OCI-LY7 (cell line): ENCODE results near the gene ARFGEF2. TPM values are rescaled to one million over a fixed set of nuclear protein-coding genes. Genes with fewer than 3 reads are reported as not detected.
"Not testable (repeated sequence)": the region's sequence is repeated elsewhere in the genome, so short reads cannot be mapped to it uniquely, and the experiment has no call there.

ENCODE experiments used
- BruUV-seq: library from RNA; stranded (reverse); fragments of 400-500 nt; replicated peaks from 2 replicates; lab custom pipeline; 2021; lab: Mats Ljungman, UMichigan
- CTCF ChIA-PET: fragments of 300-600 bp; sonication (Branson Sonifier 250); formaldehyde crosslinking; loops from one replicate; lab custom pipeline; 2022; ENCODE audit warnings: antibody characterized with exemption; ENCODE audit not compliant: unreplicated experiment; lab: Charles Lee
- POLR2A ChIA-PET: fragments of 300-600 bp; sonication (Branson Sonifier 250); formaldehyde crosslinking; loops from one replicate; lab custom pipeline; 2022; ENCODE audit warnings: antibody characterized with exemption; lab: Charles Lee
- DNase-seq: peaks from one replicate; pipeline ENCODE4 v3.0.0-alpha.2; 2015; ENCODE audit warnings: low spot score
- H2AFZ ChIP-seq: fragments of 200-600 bp; sonication (generic), shearing (Covaris generic); 2 replicates; pipeline ENCODE4 v1.6.1; 2014; ENCODE audit warnings: mild to moderate bottlenecking, antibody characterized with exemption, low read length, moderate library complexity
- H3K27ac ChIP-seq: fragments of 200-600 bp; sonication (generic); 2 replicates; pipeline ENCODE4 v1.5.1; 2014; ENCODE audit warnings: mixed run types, low read depth, mild to moderate bottlenecking, moderate library complexity, low read length, inconsistent platforms; ENCODE audit not compliant: poor library complexity, severe bottlenecking
- H3K36me3 ChIP-seq: fragments of 200-600 bp; sonication (generic); 2 replicates; pipeline ENCODE4 v1.6.1; 2014; ENCODE audit warnings: mild to moderate bottlenecking, antibody characterized with exemption, low read length, moderate library complexity, mixed read lengths; ENCODE audit not compliant: insufficient read depth
- H3K4me1 ChIP-seq: fragments of 200-600 bp; sonication (generic); 2 replicates; pipeline ENCODE4 v1.5.1; 2014; ENCODE audit warnings: mild to moderate bottlenecking, low read length; ENCODE audit not compliant: insufficient read depth, poor library complexity, severe bottlenecking
- H3K4me2 ChIP-seq: fragments of 200-600 bp; sonication (generic); 2 replicates; pipeline ENCODE4 v1.6.1; 2014; ENCODE audit warnings: mild to moderate bottlenecking, low read length
- H3K4me3 ChIP-seq: fragments of 200-600 bp; sonication (generic); 2 replicates; pipeline ENCODE4 v1.5.1; 2014; ENCODE audit warnings: mild to moderate bottlenecking, low read depth, low read length; ENCODE audit not compliant: poor library complexity, severe bottlenecking
- H3K79me2 ChIP-seq: fragments of 200-600 bp; sonication (generic); 2 replicates; pipeline ENCODE4 v1.6.1; 2016; ENCODE audit warnings: low read depth, mild to moderate bottlenecking, low read length, moderate library complexity, mixed read lengths; ENCODE audit not compliant: insufficient read depth
- H3K9me2 ChIP-seq: fragments of 200-600 bp; sonication (generic); 2 replicates; pipeline ENCODE4 v1.6.1; 2016; ENCODE audit warnings: mild to moderate bottlenecking, low read length, mixed read lengths; ENCODE audit not compliant: insufficient read depth
- H3K9me3 ChIP-seq: fragments of 200-600 bp; sonication (generic); 2 replicates; pipeline ENCODE4 v1.6.1; 2014; ENCODE audit warnings: mild to moderate bottlenecking, mixed run types, low read length, mixed read lengths
- H4K20me1 ChIP-seq: fragments of 200-600 bp; sonication (generic); 2 replicates; pipeline ENCODE4 v1.6.1; 2014; ENCODE audit warnings: mild to moderate bottlenecking, antibody characterized with exemption, low read length, moderate library complexity, mixed read lengths; ENCODE audit not compliant: insufficient read depth
- CTCF ChIP-seq: fragments of 200-600 bp; sonication (generic); conservative IDR thresholded peaks from 2 replicates; pipeline ENCODE4 v1.5.1; 2014; ENCODE audit warnings: mild to moderate bottlenecking, antibody characterized with exemption, low read length, moderate library complexity, mixed read lengths
- EZH2phosphoT487 ChIP-seq: fragments of 200-600 bp; sonication (generic); IDR thresholded peaks from 2 replicates; pipeline ENCODE4 v1.6.1; 2018; ENCODE audit warnings: low read depth, borderline replicate concordance, mild to moderate bottlenecking, mixed run types, antibody characterized with exemption, low read length, moderate library complexity, mixed read lengths
- intact Hi-C: fragments of 100-400 bp; cut with micrococcal nuclease; formaldehyde crosslinking; loops from one replicate; pipeline ENCODE4 v1.10.0; 2022; ENCODE audit not compliant: unreplicated experiment
- total RNA-seq, 2 experiments: library from RNA; depleted of rRNA in 1 of 2; stranded (reverse); fragments of >200 nt in 1 of 2; shearing (Covaris generic) in 1 of 2; gene quantifications; 2 replicates each; pipeline ENCODE4 v1.2.3, GENCODE V29; 2014 to 2022

Gene ARFGEF2
- total RNA-seq, 2 experiments from 2014 or later: 23.4 to 42.1 TPM

DNA sequence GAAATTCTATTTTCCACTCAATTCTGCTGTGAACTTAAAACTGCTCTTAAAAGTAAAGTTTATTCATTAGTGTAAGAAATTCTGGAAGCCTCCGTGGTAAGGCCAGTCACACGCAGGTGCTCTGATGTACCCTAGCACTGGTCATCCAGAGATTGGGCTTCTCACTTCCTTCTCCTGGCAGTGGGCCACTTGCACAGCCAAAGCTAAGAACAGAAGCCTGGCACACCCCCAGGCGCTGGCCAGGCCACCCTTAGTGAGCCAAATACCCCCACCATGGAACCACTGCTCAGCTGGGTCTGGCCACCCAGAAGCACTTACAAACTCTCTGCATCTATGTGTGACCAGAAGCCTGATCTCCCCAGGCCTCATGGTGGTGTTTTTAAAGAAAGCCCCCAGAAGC is 35.3 kb upstream of the ARFGEF2 start:
- Histone ChIP-seq H3K9me2 (no peaks in the 10 kb centered on the region), H3K9me3 (no peaks in the 10 kb centered on the region), H3K4me2 (no peak overlapping the region), H3K4me3 (no peak overlapping the region), H4K20me1 (no peaks in the 10 kb centered on the region), H3K27ac (no peak overlapping the region), H2AFZ (no peak overlapping the region), H3K36me3 (no peaks in the 10 kb centered on the region), H3K4me1 (no peaks in the 10 kb centered on the region), H3K79me2 (no peaks in the 10 kb centered on the region)
- ChIA-PET POLR2A (interaction anchor here (1.5 kb wide), 1 partner anchor 9 kb away, joined by 4 read pairs; no protein-coding TSS in a partner anchor), CTCF (no interaction called here)
- DNase-seq: no peak
- BruUV-seq: no TSS peak
- TF ChIP-seq EZH2phosphoT487: no peak
- TF ChIP-seq CTCF: no peak
- intact Hi-C loops: no loop called here

- no peaks in the 10 kb centered on the region for H3K9me3 ChIP-seq
- intact Hi-C loops: no loop called here
- no TSS peak for BruUV-seq
- no peak overlapping the region for H2AFZ ChIP-seq
- DNase-seq: no peak
- no peaks in the 10 kb centered on the region for H3K79me2 ChIP-seq
- POLR2A ChIA-PET: interaction anchor here (1.5 kb wide), 1 partner anchor 10 kb away, joined by 4 read pairs; no protein-coding TSS in a partner anchor
- H3K27ac ChIP-seq: no peak overlapping the region
- no peak overlapping the region for H3K4me3 ChIP-seq
- H3K36me3 ChIP-seq: no peaks in the 10 kb centered on the region
- no peaks in the 10 kb centered on the region for H4K20me1 ChIP-seq
- H3K4me1 ChIP-seq: no peaks in the 10 kb centered on the region
- TF ChIP-seq EZH2phosphoT487: no peak
- TF ChIP-seq CTCF: no peak
- H3K4me2 ChIP-seq: no peak overlapping the region
- CTCF ChIA-PET: no interaction called here
- H3K9me2 ChIP-seq: no peaks in the 10 kb centered on the region
These were observed 34.7 kb upstream of the ARFGEF2 start for GRCh38 chr20:48886811-48887210.

DNA sequence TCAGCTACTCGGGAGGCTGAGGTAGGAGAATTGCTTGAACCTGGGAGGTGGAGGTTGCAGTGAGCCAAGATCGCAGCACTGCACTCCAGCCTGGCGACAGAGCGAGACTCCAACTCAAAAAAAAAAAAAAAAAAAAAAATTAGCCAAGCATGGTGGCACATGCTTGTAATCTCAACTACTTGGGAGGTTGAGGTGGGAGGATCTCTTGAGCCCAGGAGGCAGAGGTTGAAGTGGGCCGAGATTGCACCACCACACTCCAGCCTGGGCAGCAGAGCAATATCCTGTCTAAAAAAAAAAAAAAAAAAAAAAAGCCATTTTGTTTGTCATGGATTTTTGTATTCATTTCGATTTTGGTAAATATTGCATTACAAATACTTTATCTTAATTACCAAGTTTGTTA is 33.0 kb upstream of the ARFGEF2 start:
- H3K27ac ChIP-seq, H3K4me1 ChIP-seq, CTCF ChIA-PET, BruUV-seq, H3K4me3 ChIP-seq, H3K9me3 ChIP-seq, H3K36me3 ChIP-seq, H3K79me2 ChIP-seq, H3K4me2 ChIP-seq, DNase-seq, H3K9me2 ChIP-seq, H2AFZ ChIP-seq, H4K20me1 ChIP-seq, intact Hi-C loops: not testable (repeated sequence)
- POLR2A ChIA-PET: interaction anchor here (0.7 kb wide), 2 partner anchors 10 to 166 kb away, joined by 3 read pairs; no protein-coding TSS in a partner anchor
